Omental fat pad (tissue), 4 donors: ENCODE results near the gene PTPRCAP. TPM values are rescaled to one million over a fixed set of nuclear protein-coding genes. Genes with fewer than 3 reads are reported as not detected.
"Not testable (repeated sequence)": the region's sequence is repeated elsewhere in the genome, so short reads cannot be mapped to it uniquely, and the experiment has no call there.

ENCODE experiments used
- ATAC-seq: fragments of 150-250 bp; one replicate; pipeline ENCODE4 v1.9.1; 2016; ENCODE audit warnings: mild to moderate bottlenecking, moderate library complexity; ENCODE audit not compliant: low FRiP score
- DNase-seq: peaks from one replicate; pipeline ENCODE4 v3.0.0-alpha.2; 2019; ENCODE audit warnings: low spot score
- CTCF ChIP-seq, 3 donors: fragments of 450-650 bp; IDR thresholded peaks; one replicate each; pipeline ENCODE4 v1.5.1; 2016 to 2017; ENCODE audit warnings: antibody characterized with exemption in 3 of 3, mild to moderate bottlenecking in 3 of 3, moderate library complexity in 2 of 3
- total RNA-seq, 4 donors: library from RNA; depleted of rRNA; stranded (reverse); fragments of >200 nt; gene quantifications; one replicate each; pipeline ENCODE4 v1.1.0, GENCODE V29; 2016

PTPRCAP gene
- total RNA-seq, 4 donors from 2014 or later = 5.5 to 6.7 (median 6.3) TPM

GRCh38 chr11:67468456-67468758 lies 30.9 kb upstream of the PTPRCAP start:
- ATAC-seq (no peak), DNase-seq (no peak)
- no peak for TF ChIP-seq CTCF (IDR thresholded peaks at IDR 0.05)

- no peak for TF ChIP-seq CTCF (IDR thresholded peaks at IDR 0.05)
- peak; percentile 35 for ATAC-seq
- DNase-seq = peak; percentile 45
Measured at GRCh38 chr11:67468056-67468455, 30.6 kb upstream of the PTPRCAP start.

DNA sequence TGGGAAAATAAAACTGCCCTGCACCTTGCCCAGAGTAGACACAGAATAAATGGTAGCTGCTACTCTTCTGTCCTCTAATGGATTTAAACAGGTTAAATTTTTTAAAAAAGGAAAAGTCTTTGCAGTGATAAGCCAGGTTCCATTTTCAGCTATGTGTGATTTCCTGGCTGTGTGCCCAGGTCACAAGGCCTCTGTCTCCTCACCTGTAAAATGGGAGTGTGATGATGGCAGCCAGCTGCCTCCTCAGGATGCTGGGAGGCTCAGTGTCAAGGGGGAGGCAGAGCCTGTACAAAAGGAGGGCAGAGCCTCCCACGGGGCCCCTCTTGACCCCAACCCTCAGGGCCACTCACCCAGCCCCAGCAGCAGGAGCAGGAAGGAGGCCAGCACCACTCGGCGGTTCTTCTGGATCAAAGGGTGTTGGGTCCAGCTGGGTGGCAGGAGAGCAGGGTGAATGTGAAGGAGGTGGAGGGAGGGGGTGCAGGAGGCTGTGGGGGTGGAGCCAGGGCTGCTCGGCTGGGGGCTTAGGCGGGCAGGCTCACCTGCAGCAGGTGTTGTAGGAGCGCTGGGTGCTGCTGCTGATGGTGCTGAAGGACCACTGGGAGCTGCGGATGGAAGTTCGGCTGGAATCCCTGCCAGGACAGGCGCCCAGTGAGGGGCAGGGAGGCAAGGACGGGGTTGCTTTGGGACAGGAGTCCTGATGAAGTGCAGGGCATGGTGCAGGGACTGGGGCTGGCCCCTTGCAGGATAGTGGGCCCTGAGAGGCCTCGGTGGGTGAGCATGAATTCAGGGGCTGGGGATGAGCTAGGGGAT lies 29.7 kb upstream of the PTPRCAP start:
- no peak for TF ChIP-seq CTCF (IDR thresholded peaks at IDR 0.05)
- no peak for DNase-seq
- ATAC-seq = no peak

DNA sequence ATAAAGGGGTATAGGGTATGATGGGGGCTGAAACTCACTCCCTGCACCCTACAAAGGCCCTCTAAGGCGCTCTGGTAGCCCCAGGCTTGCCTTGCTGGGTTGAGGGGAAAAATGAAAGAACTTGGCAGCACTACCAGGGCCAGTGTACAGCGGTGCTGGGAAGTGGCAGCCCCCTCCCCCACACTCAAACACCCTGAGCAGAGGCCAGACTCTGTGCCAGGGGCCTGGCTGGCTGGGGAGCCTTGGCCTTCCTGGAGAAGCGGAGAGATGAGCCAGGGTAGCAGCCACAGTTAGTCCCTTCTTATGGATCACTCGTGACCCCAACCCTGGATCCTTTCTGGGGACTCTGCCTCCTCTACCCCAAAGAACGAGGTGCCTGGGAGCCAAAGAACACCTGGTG lies 28.9 kb upstream of the PTPRCAP start:
- DNase-seq = no peak
- TF ChIP-seq CTCF (IDR thresholded peaks at IDR 0.05) = no peak
- ATAC-seq = no peak

DNA sequence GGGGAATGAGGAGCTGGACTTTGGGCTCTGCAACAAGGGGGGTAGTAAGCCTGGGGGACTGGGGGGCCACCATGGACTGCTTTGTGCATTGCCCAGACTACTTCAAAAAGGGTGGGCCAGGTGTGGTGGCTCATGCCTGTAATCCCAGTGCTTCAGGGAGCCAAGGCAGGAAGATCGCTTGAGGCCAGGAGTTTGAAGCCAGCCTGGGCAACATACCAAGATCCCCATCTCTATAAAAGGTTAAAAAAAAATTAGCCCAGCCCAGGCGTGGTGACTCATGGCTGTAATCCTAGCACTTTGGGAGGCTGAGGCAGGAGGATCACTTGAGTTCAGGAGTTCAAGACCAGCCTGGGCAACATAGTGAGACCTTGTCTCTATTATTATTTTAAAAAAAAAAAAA lies 28.0 kb upstream of the PTPRCAP start:
- not testable (repeated sequence) for DNase-seq, ATAC-seq

DNA sequence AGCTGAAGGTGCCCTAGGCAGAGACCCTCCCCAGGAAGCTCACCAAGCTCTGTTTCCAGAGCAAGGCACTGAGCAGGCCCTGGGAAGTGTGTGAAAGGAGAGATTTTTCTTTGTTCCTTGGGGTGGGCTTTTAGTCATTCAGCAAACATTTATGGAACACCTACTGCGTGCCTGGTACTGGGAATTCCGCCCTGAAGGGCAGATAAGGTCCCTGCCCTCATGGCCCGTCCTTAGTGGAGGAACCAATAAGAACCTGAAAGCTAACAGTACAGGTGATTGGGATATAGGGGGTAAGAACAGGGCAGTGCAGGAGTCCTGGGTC lies 27.7 kb upstream of the PTPRCAP start:
- no peak for TF ChIP-seq CTCF (IDR thresholded peaks at IDR 0.05)
- ATAC-seq (no peak), DNase-seq (no peak)

- DNase-seq (peak; percentile 63), ATAC-seq (peak; percentile 65)
- no peak for TF ChIP-seq CTCF (IDR thresholded peaks at IDR 0.05)
Measured at GRCh38 chr11:67464411-67465188, 27.1 kb upstream of the PTPRCAP start.
